Hepatic stellate cell (primary cell): Measurements from ENCODE around the gene LRRC49.
A peak's percentile ranks its signal among the peaks of the same experiment; 100 is the strongest.
"Not testable (repeated sequence)": the region's sequence is repeated elsewhere in the genome, so short reads cannot be mapped to it uniquely, and the experiment has no call there.

Experiments used
- DNase-seq: peaks from one replicate; pipeline ENCODE4 v3.0.0; 2011; ENCODE audit warnings: low spot score

The LRRC49 gene

DNA sequence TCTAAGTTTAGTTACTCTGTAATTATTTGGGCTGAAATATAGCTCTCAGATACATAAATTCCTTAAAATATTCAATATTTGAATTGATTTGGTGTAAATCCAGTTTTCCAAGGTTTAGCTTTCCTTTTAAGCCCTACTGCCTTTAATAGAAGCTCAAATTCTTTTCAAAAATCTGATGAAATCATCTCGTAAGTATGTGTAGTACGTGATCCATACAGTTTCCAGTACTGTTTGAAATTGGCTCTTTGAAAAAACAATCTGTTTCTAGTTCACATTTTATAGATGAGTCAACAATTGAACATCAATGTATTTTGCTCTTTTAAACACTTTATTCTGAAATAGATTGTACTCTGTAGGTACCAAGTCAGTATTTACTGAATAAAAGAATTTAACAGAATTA lies 84.2 kb downstream of the LRRC49 start:
- DNase-seq, result peak; percentile 8

DNA sequence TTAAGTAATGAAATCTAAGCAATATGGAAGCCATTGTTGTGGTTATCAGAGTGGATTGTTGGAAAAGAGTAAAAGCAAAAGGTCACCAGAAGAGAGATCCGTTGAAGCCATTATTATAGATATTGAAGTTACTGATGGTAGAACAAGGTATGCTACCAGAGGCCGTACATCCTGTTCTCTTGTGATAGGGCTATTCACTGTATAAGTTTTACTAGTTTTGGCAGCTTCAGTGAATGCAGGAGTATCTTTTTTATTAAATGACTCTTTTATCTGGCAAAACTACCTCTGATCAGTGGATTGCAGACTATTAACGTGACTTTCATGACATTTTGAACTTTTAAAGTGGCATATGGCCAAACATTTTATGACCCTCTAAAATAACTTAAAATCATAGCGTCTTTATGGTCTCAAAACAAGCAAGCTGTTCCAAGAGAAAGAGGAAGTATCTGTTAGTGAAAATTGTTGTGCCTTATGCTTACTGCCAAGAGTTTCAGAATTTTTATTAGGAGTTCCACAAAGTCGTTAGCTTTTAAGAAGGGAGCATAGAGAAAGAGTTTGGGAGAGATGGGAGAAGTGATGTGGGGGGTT lies 102.9 kb downstream of the LRRC49 start:
- no peak for DNase-seq

DNA sequence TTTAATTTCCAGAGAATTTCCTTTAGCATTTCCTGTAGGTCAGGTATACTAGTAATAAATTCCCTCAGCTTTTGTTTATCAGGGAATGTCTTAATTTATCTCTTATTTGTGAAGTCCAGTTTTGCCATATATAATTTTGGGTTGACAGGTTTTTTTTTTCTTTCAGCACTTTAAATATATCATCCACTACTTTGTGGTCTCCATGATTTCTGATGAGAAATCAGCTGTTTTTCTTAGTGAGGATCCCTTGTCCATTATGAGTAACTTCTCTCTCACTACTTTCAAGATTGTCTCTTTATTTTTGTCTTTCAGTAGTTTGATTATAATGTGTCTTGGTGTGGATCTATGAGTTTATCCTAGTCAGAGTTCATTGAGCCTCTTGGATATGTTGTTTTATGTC lies 105.7 kb downstream of the LRRC49 start:
- no peak for DNase-seq

DNA sequence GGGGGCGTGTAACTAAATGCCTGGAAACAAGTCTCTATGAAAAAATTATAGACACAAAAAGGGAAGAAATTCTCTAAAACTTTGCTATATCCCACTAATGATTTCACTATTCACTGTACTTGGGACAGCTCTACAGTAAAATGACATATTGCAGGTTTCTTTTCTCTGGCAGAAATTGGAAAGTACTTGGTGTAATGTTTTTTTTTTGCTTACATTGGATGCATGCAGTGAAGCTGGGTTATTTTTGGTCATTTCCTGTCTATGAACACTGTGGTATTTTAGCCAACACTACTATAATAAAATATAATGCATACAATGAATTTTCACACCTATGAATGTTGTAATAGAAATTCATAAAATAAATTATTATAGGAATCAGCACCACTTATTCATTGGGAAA lies 109.7 kb downstream of the LRRC49 start:
- peak; percentile 4 for DNase-seq

DNA sequence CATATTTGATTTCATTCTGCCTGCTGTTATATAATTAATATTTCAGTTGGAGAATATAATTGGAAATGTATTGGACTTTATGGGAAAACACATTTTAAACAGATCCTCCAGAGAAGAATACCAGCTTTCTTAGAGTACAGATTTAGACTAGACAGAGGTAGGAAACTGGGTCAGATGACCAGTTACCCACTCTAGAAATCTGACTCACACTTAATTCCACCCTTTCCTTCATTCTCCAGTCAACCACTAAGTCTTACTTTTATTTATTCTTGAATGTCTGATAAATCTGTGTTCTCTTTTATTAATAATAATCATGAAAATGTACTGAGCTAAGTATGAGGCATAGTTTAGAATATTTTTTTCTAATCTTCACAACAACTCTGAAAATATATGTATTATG lies 110.7 kb downstream of the LRRC49 start:
- peak; percentile 25 for DNase-seq

DNA sequence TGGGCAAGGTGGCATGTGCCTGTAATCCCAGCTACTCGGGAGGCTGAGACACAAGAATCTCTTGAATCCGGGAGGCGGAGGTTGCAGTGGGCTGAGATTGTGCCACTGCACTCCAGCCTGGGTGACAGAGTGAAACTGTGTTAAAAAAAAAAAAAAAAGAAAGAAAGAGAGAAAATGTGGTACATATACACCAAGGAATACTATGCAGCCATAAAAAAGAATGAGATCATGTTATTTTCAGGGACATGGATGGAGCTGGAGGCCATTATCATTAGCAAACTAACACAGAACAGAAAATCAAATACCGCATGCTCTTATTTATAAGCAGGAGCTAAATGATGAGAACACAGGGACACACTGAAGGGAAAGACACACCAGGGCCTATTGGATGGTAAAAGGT lies 111.9 kb downstream of the LRRC49 start:
- DNase-seq, result not testable (repeated sequence)

DNA sequence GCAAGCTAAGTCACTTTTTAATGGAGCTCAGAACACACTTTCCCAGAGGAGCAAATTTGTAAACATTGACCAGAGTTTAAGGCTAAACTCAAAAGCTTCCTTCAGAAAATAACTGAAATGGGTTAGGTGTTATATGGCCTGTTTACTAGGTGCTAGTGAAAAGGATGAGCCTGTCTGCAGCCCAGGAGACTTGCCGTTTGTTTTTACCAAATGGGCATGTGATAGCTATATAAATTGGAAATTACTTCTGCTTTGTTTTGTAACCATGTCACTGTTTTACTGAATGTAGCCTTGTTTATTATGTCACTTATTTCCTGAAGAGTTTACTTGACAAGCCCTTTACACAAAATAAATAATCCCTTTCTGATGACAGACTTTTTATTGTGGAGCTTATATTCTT lies 113.3 kb downstream of the LRRC49 start:
- DNase-seq, result no peak

DNA sequence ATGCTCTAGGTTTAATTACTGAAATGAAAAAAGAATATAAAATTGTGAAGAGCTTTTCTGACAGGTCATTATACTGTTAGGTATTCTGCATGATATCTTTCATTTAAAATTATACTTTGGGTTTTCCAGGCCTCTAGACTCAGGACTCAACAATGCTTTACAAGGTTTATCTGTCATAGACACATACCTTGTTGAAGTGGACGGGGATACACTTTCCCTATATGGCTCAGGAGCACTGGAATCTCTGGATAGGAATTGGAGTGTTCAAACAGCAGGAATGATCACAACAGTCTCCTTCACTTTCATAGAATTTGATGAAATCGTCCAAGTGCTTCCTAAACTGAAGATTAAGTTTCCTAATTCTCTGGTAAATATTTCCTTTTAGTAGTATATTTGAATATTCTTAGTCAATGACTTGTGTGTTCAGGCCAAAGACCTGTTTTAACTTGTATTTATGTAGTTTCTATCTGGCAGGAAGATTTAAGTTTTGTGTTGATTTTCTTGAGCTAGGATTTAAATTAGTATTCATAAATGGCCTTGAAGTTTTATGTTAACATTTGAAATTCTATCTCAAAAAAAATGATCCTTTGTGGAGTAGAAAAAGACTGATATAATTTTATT lies 115.7 kb downstream of the LRRC49 start:
- no peak for DNase-seq

DNA sequence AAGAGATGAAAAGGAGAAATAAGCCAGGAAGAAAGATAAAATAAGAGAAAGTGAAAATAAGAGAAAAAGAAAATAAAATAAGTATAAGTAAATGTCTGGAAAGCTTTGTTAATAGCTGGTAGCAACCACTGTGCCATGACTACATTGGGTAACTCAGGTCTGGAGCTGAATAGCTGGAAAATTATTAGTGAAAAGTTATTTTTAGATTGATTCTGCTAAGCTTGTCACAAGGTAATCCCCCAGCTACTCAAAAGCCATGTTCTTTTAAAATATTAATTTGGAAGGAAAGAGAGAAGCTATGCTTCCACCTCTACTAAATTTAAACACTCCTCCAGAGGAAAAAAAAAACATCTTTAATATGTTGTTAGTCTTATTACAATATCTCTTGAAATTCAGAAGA lies 117.8 kb downstream of the LRRC49 start:
- no peak for DNase-seq

DNA sequence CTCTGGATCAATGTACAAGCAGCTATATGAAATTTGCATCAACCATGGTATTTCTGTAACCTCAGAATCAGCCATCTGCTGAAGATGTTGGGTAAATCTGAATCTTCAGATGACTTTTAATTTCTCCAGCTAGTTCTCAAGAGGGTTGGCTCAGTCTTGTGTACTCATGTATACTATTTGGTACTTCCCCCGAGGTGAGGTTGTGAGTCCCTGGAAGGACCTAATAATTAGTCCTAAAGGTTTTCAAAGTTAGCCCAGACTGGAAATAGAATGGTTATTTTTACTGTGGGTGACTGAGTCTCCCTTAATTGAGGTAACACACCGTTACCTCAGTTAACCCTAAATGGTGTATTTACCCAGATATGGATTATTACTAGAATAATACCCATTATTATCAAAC lies 118.4 kb downstream of the LRRC49 start:
- DNase-seq, result no peak

DNA sequence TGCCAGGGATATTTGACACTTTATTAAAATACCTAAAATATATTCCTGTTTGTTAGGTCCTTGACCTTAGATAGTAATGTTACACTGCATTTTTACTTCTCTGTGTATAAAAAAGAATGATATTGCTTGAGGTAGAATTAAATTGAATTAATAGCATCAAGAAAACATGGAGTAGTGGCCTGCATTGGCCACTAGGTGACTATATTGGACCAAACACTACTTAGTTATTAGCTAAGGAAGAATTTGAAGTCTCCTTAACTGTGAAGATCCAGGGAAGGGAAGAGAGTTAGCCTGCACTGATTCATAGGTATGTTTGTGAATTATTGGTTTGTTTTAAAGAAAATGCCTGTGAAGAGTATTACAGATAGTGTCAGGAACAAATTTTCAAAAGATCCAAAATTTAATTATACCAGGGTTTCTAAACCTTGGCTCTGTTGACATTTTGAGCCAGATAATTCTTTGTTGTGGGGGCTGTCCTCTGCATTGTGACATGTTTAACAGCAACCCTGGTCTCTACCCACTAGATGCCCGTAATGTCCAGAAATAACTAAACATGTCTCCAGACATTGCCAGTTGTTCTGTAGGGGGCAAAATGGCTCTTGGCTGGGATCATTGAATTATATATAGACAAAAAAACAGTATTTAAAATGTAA lies 119.0 kb downstream of the LRRC49 start:
- peak; percentile 21 for DNase-seq

DNA sequence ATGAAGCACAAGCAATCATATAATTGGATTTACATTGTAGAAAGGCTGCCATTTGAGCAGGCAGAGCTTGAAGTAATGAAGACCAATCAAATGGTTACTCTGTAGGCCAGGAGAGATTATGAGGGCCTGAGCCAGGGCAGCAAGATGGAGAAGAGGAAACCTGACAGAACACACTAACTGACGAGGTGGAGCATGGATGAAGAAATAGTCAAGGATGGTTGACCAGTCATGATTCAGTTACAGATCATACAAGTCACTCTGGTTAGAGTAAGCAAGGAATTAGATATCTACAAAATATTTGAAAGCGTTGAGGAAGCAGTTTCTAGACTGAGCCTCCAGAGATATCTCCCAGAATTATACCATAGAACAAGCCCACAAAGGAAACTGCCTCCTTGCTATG lies 120.8 kb downstream of the LRRC49 start:
- DNase-seq, result no peak

DNA sequence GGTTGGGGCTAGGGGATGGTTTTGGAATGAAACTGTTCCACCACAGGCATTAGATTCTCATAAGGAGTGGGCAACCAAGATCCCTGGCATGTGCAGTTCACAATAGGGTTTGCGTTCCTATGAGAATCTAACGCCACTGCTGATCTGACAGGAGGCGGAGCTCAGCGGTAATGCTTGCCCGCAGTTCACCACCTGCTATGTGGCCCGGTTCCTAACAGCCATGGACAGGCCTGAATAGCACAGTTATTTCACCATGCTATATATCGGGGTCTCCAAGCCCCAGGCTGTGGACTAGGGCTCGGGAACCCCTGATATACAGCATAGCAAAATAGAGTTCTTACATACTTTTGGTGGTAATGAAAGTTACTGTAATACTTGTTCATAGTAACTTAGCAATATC lies 122.7 kb downstream of the LRRC49 start:
- no peak for DNase-seq

DNA sequence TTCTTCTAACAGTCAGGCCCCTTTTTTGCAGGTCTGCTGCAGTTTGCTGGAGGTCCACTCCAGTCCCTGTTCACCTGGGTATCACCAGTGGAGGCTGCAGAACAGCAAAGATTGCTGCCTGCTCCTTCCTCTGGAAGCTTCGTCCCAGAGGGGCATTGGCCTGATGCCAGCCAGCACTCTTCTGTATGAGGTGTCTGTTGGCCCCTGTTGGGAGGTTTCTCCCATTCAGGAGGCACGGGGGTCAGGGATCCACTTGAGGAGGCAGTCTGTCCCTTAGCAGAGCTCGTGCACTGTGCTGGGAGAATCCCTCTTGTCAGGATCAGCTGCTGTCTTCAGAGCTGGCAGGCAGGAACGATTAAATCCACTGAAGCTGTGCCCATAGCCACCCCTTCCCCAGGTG lies 138.6 kb downstream of the LRRC49 start:
- not testable (repeated sequence) for DNase-seq

DNA sequence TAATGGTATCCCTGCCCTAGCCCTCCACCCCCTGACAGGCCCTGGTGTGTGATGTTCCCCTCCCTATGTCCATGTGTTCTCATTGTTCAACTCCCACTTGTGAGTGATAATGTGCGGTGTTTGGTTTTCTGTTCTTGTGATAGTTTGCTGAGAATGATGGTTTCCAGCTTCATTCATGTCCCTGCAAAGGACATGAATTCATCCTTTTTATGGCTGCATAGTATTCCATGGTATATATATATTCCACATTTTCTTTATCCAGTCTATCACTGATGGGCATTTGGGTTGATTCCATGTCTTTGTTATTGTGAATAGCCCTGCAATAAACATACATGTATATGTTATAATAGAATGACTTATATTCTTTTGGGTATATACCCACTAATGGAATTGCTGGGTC lies 142.9 kb downstream of the LRRC49 start:
- not testable (repeated sequence) for DNase-seq

DNA sequence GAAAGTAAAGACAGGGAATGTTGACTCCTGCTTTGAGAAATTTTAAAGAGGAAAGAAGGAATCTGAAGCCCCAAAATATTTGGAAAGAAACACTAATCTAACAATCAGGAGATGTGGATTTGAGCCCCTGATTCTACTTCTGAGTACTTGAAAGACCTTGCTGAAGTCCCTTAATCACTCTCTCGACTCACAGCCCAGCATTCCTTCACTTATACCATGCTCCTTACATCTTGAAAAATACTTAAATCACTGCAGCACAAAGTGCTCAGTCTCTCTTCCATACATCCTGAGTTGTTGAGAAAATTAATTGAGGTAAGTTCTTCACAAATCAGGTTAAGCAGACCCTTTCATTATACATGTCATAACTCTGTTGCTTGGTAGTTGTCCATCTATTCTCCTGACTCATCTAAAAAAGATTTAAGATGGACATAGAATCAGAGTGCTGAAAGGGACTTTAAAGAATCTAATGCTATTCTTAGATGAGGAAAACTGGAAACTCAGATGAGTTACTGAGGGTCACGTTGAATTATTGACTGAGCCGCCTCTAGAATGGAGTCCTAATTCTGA lies 149.8 kb downstream of the LRRC49 start:
- DNase-seq, result no peak

DNA sequence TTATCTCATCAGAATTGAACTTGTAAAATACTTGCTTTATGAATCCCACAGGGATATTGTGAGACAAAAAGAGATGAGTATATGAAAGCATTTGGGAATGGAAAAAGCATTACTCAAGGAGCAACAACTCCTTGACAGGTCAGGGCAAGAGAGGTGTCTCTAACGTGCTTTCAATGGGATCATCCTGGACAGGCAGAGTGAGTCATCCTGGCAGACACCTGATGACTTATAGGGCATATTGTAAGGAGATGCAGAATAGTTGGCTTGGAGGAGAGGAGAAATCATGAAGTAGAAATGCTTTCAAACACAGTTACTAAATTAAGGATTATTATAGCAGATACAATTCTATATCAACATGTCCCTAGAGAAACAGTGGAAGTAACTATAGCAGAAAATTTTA lies 150.7 kb downstream of the LRRC49 start:
- DNase-seq, result no peak

DNA sequence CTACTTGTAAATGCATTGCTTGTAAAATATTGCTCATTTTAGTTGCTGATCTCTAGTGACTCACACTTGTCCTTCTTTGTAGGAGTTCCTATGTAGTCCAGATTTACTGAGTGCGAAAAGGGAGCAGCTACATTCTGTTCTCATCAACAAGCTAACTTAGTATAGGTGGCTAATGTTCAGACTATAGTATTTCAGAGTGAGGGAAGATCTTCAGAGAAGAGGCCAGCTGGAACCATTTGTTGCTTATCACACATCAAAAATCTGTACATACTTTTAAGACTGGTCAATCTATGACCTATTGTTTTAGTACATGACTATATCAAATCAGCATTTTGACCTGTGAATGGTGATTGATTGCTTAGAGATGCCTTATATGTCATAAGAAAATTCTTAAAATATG lies 151.4 kb downstream of the LRRC49 start:
- DNase-seq, result no peak

DNA sequence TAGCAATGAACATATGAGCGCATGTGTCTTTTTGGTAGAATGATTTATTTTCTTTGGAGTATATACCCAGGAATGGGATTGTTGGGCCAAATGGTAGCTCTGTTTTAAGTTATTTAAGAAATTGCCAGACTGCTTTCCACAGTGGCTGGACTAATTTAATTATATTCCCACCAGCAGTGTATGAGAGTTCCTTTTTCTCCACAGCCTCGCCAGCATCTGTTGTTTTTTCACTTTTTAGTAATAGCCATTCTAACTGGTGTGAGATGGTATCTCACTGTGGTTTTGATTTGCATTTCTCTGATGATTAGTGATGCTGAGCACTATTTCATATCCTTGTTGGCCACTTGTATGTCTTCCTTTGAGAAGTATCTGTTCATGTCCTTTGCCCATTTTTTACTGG lies 153.5 kb downstream of the LRRC49 start:
- not testable (repeated sequence) for DNase-seq

DNA sequence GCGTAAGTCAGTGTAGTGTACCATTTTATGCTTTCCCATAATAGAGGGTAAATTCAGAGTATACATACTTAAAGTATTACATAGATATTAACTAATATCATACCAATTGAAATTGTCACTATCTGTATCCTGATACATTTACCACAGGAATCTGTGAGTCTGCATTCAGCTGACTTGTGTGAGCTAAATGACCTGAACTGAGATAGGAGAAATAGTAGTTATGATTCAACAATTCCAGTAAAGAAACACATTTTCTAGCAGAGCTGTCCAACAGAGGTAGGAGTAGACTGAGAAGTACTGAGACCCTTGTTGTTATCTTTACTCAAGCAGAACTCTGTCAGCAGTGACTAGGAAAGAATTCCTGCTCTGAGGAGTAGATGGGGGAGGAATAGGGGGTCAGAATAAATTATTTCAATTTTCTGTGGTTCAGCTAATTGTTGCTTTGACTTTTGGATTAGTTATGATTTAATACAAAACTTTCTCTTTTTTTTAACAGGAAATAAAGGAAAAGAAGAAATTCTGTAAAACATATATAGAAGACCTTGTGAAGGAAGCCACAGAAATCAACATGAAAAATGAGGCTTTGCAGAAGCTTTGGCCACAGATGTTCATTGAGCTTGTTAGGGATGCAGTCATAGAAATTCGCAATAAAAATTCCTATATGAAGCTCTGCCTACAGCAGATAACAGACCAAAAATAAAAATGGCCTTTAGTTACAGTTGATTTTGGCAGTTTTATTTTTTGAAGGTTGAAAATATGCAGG lies 156.5 kb downstream of the LRRC49 start:
- peak; percentile 65 for DNase-seq

DNA sequence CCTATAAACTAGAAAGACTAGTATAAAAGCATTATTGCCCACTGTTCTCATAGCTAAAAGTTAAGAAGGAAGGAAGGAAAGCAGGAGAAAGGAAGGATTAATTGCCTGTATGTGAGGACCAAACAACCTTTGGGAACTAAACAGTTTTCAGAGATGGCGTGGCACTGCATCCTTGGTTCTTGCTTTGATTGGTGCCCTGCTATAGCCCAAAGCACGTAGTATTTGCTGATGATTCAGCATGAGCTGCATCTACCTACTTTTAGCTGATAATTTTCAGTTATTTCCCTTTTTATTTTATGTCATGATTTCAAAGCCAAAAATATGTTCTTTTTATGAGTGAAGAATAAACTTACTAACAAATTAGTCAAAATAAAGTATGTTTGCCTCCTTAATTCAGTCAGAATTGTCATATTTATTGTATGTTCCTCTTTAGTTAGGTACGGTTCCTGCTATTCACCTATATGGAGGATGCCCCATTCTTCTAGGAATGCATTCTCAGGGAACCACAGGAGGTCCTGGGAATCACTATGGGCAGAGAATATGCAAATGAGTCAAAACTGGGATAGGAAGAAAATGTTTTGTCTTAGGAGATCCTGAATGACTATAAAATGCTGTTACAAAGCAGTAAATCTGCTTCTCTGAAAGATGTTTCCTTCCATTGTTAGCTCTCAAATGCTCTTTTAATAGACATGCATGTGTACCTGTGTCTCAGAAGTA lies 157.2 kb downstream of the LRRC49 start:
- DNase-seq, result no peak

DNA sequence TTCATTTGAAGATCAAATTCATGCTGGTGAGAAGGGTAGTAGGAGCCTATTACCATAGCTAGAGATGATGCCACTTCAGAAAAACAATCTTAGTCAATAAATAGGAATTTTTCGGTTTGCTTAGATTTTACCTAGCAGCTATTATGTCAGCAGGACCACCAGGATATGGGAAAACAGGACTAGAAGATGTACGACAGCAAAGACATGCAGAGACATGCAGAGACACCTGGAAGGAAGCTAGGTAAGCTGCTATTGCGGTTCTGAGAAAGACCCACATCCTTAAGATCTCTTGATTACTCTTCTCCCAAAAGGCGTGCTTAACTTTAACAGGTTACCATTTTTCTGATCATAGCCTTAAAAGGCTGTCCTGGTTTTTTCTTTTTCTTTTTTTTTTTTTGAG lies 157.8 kb downstream of the LRRC49 start:
- no peak for DNase-seq
